Ramos (cell line): ENCODE data around the gene GLUD1.
"Not testable (repeated sequence)": the region's sequence is repeated elsewhere in the genome, so short reads cannot be mapped to it uniquely, and the experiment has no call there.

Experiments
- in situ Hi-C: fragments of 300-500 bp; cut with MboI; formaldehyde crosslinking; loops from one replicate; pipeline ENCODE4 v1.14.3; 2022; ENCODE audit warnings: low sequenced_read_pairs; ENCODE audit not compliant: unreplicated experiment

The GLUD1 gene

DNA sequence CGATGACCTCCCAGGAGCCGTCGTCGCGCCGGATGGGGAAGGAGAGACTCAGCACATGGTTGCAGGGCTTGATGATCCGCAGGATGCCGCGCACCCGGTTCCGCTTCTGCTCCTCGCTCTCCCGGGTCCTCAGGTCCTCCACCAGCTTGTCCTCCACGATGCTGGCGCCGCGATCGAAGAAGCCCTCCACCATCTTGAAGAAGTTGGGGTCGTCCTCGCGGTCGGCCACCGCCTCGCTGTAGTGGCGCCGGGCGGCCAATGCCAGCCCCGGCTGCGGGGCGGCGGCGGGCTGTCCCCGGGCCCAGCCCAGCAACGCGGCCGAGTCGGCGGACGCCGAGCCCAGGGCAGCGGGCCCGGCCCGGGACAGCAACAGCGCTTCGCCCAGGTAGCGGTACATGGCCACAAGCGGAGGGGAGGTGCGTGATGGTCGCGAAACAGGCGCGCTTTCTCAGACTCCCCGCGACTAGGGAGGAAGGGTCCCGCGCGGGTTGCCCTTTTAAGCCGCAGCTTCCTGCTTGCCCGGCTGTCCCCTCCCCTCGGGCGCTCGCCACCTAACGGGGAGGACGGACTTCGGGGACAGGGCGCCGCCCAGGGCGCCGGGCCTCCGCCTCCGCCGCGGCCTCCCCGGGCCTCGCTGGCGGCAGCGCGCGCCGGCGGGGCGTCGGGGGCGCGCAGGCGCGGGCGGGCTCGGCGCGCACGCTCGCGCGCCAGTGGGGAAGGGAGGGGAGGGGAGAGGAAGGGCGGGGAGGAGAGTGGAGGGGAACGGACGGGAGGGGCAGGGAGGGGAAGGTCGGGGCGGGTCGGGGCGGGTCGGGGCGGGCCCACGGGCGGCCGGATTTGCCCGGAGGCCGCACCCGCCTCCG lies at the start of gene GLUD1, which contains the start of gene SHLD2:
Gene GLUD1, minus strand, starts transcription at position 471 of the 863 bp plus-strand sequence. Its CDS starts 74 bp downstream, at position 397.
Gene SHLD2, plus strand, starts transcription at position 834 of the 863 bp plus-strand sequence. CDS start 56,149 bp downstream, outside the sequence.
- in situ Hi-C loops, result loop anchor here (25.0 kb wide), 1 partner anchor 1793 kb away; the partner anchor contains the start of gene STAMBPL1

DNA sequence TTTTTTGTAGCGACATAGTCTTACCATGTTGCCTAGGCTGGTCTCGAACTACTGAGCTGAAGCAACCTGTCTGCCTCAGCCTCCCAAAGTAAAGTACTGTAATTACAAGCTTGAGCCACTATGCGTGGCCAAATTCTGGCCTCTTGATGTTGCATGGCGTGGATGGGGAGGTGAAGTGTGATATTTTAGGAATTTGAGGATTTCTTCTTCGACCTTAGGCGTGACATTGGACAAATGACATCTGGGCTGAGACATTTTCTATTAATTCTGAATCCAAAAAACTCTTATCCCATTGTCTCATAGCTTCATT lies 48.4 kb upstream of the GLUD1 start:
- in situ Hi-C loops, result not testable (repeated sequence)

DNA sequence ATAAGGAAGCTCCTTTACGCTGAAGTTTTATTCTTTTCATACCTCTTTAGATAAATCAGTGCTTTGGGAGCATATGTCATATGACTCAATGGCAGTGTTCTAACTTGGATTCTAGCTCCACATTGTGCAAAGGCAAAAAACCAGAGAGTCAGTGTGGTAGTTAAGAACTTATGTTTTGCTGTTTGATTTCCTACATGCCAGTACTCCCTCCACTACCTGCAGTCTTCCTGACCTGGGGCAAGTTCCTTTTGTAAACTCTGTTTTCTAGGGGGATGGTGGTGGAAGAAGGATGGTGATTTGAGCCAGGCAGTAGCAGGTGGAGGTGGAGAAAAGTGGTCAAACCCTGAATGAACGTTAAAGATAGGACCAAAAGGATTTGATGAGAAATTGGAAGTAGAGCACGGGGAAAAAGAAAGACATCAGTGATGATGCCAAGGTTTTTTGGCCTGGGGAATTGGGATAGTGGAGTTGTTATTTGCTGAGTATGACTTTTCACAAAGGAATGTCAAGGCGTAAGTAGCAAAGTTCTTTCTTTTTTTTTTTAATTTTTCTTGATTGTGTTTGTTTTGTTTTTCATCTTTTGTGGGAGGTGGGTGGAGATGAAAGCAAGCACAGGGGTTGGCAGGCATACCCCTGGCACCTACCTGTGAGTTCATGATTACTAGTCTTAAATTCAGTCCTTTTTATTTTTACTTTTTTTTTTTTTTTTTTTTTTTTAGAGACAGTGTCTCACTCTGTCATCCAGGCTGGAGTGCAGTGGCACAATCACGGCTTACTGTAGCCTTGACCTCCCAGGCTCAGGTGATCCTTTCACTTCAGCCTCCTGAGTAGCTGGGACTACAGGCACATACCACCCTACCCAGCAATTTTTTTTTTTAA lies 47.8 kb upstream of the GLUD1 start:
- in situ Hi-C loops, result not testable (repeated sequence)

DNA sequence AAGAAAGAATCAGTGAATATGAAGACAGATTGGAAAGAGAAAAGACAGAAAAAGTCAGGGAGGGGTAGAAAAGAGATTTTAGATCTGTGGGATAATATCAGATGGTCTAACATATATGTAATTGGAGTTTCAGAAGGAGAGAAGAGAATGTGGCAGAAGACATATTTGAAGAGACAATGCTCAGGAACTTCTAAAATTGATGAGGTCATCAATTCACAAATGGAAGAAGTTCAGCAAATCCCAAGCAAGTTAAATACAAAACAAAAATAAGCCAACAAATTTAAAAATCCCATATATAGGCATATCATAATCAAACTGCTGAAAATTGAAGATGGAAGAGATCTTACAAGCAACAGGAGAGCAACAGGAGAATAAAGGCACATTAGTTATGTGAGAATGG lies 42.8 kb upstream of the GLUD1 start:
- in situ Hi-C loops, result not testable (repeated sequence)

DNA sequence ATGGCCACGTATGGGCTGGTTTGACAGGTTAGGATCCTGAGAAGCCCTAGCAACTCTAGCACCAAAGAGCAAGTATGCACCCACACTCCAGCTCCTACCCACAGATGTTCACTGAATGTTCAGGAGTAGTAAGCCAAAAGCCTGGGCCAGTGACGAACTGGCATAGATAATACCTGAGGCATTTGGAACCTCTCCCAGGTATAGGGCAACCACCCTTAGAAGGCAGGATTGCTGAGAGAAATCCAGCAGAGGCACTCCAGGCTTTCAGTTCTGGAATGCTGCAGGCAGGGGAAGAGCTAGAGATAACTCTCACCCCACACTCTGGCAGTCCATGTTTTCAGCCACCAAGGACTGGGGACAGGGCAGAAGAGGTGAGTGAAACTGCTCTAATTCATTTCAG lies 39.8 kb upstream of the GLUD1 start:
- in situ Hi-C loops, result not testable (repeated sequence)

DNA sequence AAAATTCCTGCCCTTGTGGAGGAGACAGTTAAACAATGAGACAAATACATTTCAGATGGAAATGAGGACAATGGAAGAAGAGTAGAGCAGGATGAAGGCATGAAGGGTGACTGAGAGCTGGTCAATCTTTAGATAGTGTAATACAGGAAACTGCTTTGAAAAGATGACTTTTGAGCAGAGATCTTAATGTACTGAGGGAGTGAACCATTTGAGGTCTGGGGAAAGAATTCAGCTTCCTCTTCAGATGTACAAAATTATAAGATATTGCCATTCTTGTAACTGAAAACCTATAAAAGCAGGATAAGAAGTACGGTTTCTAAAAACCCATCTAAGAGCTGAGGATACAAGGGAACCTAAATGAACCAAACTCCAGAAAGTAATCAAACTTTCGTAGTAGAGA lies 39.3 kb upstream of the GLUD1 start:
- in situ Hi-C loops, result not testable (repeated sequence)

DNA sequence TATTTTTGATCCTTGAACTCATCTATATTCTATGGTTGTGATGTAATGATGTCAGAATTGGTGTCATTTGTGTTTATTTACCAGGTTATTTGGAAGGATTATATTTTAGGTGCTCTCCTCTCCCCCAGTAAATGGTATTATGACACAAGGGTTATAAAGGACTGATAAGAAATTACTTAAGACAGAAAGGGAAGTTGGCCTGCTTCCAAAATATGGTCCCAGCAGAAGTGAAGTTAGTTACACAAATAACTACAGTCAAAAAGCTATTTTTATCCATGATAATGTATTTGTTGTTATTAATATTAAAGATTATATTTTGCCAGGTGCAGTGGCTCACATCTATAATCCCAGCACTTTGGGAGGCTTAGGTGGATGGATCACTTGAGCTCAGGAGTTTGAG lies 37.5 kb upstream of the GLUD1 start:
- in situ Hi-C loops, result not testable (repeated sequence)

DNA sequence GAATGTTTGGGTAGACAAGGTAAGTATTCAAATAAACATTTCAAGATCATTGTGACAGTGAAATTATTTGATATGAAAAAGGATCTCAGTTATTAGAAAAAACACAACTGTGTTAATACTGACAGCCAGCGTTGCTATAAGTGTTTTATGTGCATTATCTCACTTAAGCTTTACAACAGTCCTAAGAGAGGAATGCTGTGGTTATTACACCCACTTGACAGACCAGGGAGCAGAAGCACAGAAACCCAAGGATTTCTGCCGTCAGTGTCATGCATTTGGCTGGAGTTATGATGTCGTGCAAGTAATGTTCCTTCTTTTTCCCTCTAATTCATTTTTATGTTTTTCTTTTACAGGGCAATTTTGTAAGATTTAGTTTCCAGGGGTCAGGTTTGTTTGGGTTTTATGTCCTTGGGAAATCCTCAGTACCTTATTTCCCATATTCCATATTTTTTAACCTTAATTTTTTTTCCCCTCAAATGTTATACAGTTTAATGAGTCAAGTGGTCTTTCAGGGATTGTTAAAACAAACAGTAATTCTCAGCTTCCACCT lies 33.0 kb upstream of the GLUD1 start:
- in situ Hi-C loops, result not testable (repeated sequence)

DNA sequence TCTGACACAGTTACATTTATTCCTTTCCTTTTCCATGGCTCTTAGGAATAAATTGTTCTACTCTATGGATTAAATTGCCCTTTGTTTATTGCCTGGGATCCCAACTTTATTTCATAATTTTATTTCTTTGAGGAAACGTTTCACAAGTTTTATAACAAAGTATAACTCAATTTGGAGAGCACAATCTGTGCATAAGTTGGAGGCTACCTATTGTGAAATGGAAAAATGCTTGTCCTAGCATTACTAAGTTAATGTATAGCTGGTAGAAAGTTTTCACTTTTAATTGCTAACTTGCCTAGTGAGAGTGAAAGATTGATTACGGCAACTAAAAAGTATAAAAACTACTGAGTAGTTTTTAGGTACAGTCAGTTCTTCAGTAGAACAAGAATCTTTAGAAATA lies 32.4 kb upstream of the GLUD1 start:
- in situ Hi-C loops, result not testable (repeated sequence)

DNA sequence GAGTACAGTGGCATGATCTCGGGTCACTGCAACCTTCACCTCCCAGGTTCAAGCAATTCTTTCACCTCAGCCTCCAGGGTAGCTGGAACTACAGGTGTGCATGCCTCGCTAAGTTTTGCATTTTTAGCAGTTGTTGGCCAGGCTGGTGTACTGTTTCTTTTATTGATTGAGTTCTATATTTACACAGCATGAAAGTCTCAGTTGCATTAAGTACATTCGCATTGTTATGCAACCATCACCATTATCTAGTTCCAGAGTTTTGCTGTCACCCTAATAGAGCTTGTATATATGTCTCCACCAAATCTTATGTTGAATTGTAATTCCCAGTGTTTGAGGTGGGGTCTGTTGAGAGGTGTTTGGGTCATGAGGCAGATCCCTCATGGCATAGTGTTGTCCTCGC lies 28.7 kb upstream of the GLUD1 start:
- in situ Hi-C loops, result not testable (repeated sequence)

DNA sequence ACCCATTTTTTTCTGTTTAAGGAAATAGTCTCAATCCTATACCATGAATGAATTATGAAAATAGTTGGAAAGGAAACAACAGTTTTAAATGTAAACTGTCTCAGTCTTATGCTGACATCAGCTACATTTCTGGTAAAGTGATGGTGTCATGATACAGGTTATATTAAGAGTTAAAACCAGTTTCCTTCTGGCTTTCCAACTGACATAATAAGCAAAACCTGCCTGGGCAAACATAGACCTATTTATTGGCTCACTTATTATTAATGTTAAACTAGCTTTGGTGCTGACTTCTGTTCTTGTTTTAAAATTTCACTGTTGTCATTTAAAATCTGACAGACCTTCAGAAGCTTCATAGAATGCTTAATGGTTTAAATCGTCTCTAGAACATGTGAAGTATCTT lies 24.4 kb upstream of the GLUD1 start:
- in situ Hi-C loops, result not testable (repeated sequence)

DNA sequence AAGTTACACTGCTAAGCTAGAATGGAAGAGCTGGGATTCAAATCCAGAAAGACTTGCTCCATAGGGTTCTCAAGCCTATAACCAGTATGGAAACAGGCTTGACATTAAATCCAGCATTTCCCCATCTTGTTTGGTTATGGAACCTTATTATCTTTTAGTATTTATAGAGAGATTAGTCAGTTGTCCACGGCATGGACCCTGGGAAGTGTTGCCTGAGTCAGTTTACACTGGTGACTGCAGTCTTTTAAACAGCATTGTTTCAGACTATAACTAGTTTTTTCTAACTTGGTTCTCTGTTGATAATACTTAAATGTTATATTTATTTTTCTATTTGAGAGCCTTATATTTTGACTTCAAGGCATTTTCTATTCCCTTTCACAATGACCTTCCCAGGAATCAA lies 23.5 kb upstream of the GLUD1 start:
- in situ Hi-C loops, result not testable (repeated sequence)

DNA sequence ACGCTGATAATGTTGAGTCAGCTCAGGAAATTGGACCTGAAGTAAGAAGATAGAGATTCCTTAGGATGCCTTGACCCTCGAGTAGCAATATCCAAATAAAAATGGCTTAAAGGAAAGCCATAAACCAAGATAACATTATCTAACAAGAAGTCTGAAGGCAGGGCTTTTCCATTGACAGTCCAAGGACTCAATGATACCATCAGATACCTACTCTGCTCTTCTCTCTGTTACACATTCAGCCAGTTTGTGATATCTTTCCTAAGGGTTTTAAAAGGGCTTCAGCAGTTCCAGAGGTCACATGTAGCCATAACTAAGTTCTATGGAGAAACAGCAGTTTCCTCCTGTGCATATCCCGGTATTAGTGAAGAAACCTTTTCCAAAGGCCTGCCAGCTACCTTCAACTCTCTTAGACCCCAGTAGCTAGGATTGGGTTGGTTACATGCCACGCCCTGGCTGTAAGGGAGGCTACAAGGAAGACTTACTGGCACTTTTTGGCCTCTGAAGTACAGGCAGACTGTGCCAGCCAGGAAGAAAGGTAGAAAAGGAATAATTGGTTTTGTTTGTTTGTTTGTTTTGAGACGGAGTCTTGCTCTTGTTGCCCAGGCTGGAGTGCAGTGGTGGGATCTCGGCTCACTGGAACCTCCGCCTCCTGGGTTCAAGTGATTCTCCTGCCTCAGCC lies 10.9 kb upstream of the GLUD1 start:
- in situ Hi-C loops, result no loop called here

DNA sequence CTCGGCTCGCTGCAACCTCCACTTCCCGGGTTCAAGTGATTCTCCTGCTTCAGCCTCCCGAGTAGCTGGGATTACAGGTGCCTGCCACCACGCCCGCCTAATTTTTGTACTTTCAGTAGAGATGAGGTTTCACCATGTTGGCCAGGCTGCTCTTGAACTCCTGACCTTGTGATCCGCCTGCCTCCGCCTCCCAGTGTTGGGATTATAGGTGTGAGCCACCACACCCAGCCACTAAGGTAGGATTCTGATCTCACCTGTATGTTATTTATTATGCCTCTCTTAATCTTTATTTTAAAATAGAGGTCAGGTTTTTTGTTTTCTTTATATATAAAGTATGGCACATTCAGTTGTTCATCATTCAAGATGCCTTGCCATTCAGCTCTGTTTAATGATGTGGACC lies 10.1 kb upstream of the GLUD1 start:
- in situ Hi-C loops, result not testable (repeated sequence)

DNA sequence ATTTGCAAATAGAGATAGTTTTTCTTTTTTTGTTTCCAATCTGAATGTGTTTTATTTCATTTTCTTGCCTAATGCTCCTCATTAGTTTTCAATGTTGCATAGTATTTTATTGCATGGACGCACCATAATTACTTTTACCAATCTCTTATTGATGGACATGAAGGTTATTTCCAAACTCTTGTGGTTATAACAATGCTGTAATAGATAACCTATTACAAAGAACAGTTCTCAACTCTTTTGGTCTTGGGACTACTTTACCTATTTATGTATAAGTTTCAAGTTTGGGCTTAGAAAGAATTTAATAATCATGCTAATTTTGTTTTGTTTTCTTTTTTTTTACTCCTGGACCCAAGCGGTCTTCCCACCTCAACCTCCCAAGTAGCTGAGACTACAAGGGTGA lies 7.4 kb upstream of the GLUD1 start:
- in situ Hi-C loops, result no loop called here

DNA sequence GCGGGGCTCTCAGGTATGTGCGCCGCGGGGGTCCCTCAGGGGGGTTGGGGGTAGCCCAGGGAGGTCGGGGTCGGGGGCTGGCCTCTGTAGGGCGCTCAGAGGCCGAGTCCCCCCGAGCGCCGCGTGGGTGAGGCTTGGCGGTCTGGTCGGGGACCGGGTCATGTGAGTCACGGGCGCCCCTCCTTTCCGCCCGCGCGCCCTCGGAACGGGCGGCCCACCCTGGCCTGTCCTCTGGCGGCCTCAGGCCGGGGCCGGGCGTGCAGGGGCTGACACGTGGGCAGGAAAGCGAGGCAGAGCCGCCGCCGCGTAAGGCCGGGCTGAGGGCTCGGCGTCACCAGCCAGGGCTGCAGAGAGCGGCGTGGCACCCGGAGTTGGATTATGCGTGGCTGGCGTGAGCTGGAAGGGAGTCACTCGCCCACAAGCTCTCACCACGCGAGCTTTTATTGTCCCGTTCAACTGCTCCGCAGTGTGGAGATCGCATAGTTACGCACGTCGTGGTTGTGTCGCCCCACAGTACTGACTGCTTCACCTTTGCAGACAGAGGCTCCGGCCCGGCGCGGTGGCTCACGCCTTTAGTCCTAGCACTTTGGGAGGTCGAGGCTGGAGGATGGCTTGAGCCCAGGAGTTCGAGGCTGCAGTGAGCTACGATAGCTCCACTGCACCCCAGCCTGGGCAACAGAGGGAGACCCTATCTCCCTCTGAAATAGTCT lies 748 bp upstream of the GLUD1 start:
- in situ Hi-C loops, result loop anchor here (25.0 kb wide), 1 partner anchor 1792 kb away; the partner anchor contains the start of gene STAMBPL1

DNA sequence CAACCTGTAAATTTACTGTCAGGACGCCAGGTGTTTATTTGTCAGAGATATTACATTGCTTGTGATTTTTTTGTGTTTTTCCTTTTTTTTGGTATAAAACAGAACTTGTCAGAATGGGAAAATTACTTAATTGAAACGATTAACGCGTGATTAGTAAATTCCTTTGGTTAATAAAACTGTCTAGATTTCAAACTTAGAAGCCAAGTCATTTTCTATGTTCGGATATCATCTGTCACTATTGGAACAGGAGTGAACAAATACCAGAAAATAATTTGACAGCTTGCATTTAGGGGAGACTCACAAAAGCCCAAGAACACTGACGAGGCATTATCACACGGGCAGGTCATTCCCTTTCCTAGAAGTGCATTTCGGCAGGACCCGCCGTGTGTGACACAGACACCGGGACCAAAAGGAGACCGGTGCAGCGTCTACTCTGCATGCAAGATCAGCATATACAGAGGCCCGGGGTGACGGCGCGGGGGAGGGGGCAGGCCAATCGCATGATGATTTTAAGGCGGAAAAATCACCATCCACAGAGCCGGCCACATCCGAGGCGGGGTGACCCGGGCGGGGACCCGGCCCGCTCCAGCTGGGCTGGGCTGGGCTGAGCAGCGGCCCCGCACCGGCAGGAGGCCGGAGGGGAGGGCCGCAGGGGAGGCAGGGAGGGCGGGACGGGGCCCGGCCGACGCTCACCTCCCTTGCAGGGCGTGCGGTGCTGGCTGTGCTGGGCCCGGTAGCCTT lies 841 bp downstream of the GLUD1 start:
- in situ Hi-C loops, result loop anchor here (25.0 kb wide), 1 partner anchor 1793 kb away; the partner anchor contains the start of gene STAMBPL1

DNA sequence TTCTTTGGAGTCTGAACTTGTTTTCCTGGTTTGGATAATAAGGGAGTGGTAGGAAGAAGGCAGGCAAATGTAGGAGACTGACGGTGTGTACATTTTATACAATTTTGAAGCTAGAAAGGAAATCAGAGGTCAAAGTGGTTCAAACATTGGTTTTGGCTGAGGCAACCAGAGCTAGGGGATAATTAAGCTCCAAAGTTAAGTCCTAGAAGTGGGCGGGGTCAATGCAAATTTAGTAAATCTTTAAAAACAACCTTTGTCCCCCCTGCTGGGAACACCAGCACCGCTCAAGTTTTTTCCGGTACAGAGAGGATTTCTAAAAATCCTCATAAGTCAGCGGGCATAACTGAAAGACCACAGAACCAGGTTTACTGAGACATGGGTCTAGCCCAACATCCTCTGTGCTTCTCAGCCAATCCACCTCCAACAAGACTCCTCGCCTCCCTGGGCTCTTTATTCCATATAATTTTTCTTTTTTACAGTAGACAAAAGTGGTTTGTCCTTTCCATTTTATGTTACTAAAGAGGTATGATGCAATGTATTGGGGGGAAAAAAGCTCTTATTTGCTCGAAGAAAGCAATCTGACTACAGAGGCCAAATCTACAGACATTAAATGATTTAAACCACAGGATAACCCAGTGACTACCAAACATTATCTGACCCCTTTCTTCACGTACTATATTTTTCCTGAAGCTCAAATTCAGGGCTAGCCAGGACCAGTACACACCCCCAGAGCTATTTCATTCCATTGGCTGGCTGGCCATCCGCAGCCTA lies 1.6 kb downstream of the GLUD1 start:
- in situ Hi-C loops, result loop anchor here (25.0 kb wide), 1 partner anchor 1794 kb away; the partner anchor contains the start of gene STAMBPL1
